Astrocyte (in vitro differentiated cells and primary cell): ENCODE measurements around the gene RNF150. TPM values are rescaled to one million over a fixed set of nuclear protein-coding genes. Genes with fewer than 3 reads are reported as not detected.

Experiments used
- DNase-seq: peaks from one replicate; pipeline ENCODE4 v3.0.0-alpha.2; 2010; ENCODE audit warnings: low read depth
- FAIRE-seq: peaks from 2 replicates; lab custom pipeline; 2011; peaks lifted over from hg19 to GRCh38; lab: Jason Lieb, UNC
- H2AFZ ChIP-seq: 2 replicates; pipeline ENCODE4 v1.6.0; 2012; ENCODE audit warnings: low read depth, low read length, inconsistent platforms
- H3K27ac ChIP-seq: 2 replicates; pipeline ENCODE4 v1.5.1; 2011; ENCODE audit warnings: low read depth, low read length, inconsistent platforms
- H3K27me3 ChIP-seq: 2 replicates; pipeline ENCODE4 v1.6.0; 2011; ENCODE audit warnings: low read length, inconsistent platforms; ENCODE audit not compliant: insufficient read depth
- H3K36me3 ChIP-seq: 2 replicates; pipeline ENCODE4 v1.5.1; 2011; ENCODE audit warnings: low read length, inconsistent platforms; ENCODE audit not compliant: insufficient read depth
- H3K4me1 ChIP-seq: 2 replicates; pipeline ENCODE4 v1.5.1; 2011; ENCODE audit warnings: low read length, inconsistent platforms; ENCODE audit not compliant: insufficient read depth
- H3K4me2 ChIP-seq: 2 replicates; pipeline ENCODE4 v1.6.0; 2012; ENCODE audit warnings: low read length, inconsistent platforms
- H3K4me3 ChIP-seq: 2 replicates; pipeline ENCODE4 v1.5.1; 2011; ENCODE audit warnings: low read depth, mild to moderate bottlenecking, low read length, inconsistent platforms; ENCODE audit not compliant: insufficient read depth
- H3K79me2 ChIP-seq: 2 replicates; pipeline ENCODE4 v1.6.0; 2012; ENCODE audit warnings: mild to moderate bottlenecking, low read length, inconsistent platforms; ENCODE audit not compliant: insufficient read depth
- H3K9ac ChIP-seq: 2 replicates; pipeline ENCODE4 v1.6.0; 2012; ENCODE audit warnings: mild to moderate bottlenecking, low read length, inconsistent platforms
- H3K9me3 ChIP-seq: 2 replicates; pipeline ENCODE4 v1.5.1; 2012; ENCODE audit warnings: low read depth, mild to moderate bottlenecking, low read length, inconsistent platforms; ENCODE audit not compliant: insufficient read depth
- H4K20me1 ChIP-seq: 2 replicates; pipeline ENCODE4 v1.6.0; 2012; ENCODE audit warnings: low read length, inconsistent platforms; ENCODE audit not compliant: insufficient read depth
- H3K27ac Mint-ChIP-seq: one replicate; pipeline ENCODE4 v1.8.0; 2021; ENCODE audit warnings: mild to moderate bottlenecking, mixed read lengths; ENCODE audit not compliant: unreplicated experiment
- H3K27me3 Mint-ChIP-seq: one replicate; pipeline ENCODE4 v1.8.0; 2021; ENCODE audit warnings: low read depth, mixed read lengths; ENCODE audit not compliant: unreplicated experiment
- H3K36me3 Mint-ChIP-seq: one replicate; pipeline ENCODE4 v1.8.0; 2021; ENCODE audit warnings: low read depth, mixed read lengths; ENCODE audit not compliant: unreplicated experiment
- H3K4me1 Mint-ChIP-seq: one replicate; pipeline ENCODE4 v1.8.0; 2021; ENCODE audit warnings: low read depth, mixed read lengths; ENCODE audit not compliant: unreplicated experiment
- H3K4me3 Mint-ChIP-seq: one replicate; pipeline ENCODE4 v1.8.0; 2021; ENCODE audit warnings: mild to moderate bottlenecking, moderate library complexity, mixed read lengths; ENCODE audit not compliant: unreplicated experiment
- H3K9me3 Mint-ChIP-seq: one replicate; pipeline ENCODE4 v1.8.0; 2021; ENCODE audit warnings: mild to moderate bottlenecking, mixed read lengths; ENCODE audit not compliant: unreplicated experiment
- EZH2 ChIP-seq: IDR thresholded peaks from 2 replicates; pipeline ENCODE4 v1.6.1; 2012; ENCODE audit warnings: mild to moderate bottlenecking, low read length, inconsistent platforms; ENCODE audit not compliant: insufficient read depth
- total RNA-seq: library from RNA; stranded (reverse); gene quantifications from 2 replicates; pipeline ENCODE4 v1.2.1, GENCODE V29; 2021
- TF ChIP-seq, protein P1 (sequence below): IDR thresholded peaks from 2 replicates; pipeline ENCODE4 v1.5.1; 2011; ENCODE audit warnings: low read depth, mild to moderate bottlenecking, inconsistent platforms, low read length, moderate library complexity; ENCODE audit not compliant: insufficient read depth

The RNF150 gene
- total RNA-seq, 1 donor from 2014 or later = 5.2 TPM

DNA sequence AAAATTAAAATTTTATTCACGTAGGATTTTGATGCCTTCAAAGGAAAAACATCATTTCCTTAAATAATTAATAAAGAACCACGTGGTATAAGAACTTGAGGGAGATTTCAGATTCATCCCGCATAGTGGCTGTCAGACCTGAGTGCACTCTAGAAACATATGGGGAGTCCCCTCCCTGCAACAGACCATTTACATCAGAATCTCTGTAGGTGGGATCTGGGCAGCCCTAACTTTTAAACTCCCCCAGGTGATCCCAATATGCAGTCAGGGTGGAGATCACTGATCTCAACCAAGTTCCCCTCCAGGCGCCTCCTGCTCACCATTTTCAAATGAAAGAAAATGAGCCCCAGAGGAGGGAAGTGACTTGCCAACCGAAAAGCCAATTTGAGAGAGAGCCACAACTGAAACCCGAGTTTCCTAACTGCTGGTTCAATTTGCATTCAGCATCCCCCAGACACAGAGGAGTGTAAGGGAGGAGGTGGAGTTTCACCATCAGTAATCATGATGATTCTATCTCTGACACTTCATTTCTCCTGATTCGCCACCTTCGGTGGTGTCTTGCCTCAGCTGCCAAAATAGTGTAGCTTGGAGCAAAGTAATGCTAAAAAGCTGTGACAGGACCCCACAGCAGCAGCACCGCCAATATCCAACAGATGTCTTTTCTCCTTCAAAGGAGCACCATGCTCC is 11.4 kb downstream of the RNF150 start:
- H3K9me3 Mint-ChIP-seq = peaks cover 3% of the 10 kb centered on the region
- no peak for FAIRE-seq

DNA sequence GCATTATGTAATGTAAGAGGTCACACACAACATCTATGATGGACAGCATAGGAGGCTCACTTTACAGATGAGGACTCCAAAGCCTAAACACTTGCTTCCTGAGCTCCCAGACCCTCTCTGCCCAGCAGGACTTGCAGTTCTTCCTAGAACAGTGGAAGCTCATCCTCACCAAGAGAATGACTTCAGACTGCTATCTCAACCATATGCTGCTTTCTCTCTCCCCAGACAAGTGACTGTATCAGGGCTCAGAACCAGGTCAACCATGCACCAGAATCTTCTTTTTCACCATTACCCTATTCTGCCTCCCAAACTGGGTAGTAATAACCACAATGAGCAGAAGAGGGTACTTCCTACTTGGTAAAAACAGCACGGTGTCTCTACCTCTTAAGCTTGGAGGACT is 12.2 kb downstream of the RNF150 start:
- Histone ChIP-seq H4K20me1 (no peaks in the 10 kb centered on the region), H2AFZ (no peak overlapping the region), H3K9me3 (no peaks in the 10 kb centered on the region), H3K4me1 (peaks cover 3% of the 10 kb centered on the region), H3K79me2 (no peaks in the 10 kb centered on the region), H3K4me2 (no peak overlapping the region), H3K27ac (no peak overlapping the region), H3K36me3 (no peaks in the 10 kb centered on the region), H3K4me3 (no peak overlapping the region), H3K27me3 (no peaks in the 10 kb centered on the region), H3K9ac (no peak overlapping the region)
- Mint-ChIP-seq H3K9me3 (peaks cover 5% of the 10 kb centered on the region), H3K36me3 (no peaks in the 10 kb centered on the region), H3K4me1 (peaks cover 5% of the 10 kb centered on the region), H3K27ac (no peak overlapping the region), H3K27me3 (no peaks in the 10 kb centered on the region), H3K4me3 (no peak overlapping the region)
- TF ChIP-seq, protein P1, sequence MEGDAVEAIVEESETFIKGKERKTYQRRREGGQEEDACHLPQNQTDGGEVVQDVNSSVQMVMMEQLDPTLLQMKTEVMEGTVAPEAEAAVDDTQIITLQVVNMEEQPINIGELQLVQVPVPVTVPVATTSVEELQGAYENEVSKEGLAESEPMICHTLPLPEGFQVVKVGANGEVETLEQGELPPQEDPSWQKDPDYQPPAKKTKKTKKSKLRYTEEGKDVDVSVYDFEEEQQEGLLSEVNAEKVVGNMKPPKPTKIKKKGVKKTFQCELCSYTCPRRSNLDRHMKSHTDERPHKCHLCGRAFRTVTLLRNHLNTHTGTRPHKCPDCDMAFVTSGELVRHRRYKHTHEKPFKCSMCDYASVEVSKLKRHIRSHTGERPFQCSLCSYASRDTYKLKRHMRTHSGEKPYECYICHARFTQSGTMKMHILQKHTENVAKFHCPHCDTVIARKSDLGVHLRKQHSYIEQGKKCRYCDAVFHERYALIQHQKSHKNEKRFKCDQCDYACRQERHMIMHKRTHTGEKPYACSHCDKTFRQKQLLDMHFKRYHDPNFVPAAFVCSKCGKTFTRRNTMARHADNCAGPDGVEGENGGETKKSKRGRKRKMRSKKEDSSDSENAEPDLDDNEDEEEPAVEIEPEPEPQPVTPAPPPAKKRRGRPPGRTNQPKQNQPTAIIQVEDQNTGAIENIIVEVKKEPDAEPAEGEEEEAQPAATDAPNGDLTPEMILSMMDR = no peak
- TF ChIP-seq EZH2 = no peak
- no peak for FAIRE-seq
- no peak for DNase-seq

More for the DNA sequence above, 11.4 kb downstream of the RNF150 start:
- Histone ChIP-seq H3K4me1 (peaks cover 3% of the 10 kb centered on the region), H3K9ac (no peak overlapping the region), H2AFZ (no peak overlapping the region), H3K36me3 (no peaks in the 10 kb centered on the region), H3K4me3 (no peak overlapping the region), H3K9me3 (no peaks in the 10 kb centered on the region), H3K27ac (no peak overlapping the region), H4K20me1 (no peaks in the 10 kb centered on the region), H3K4me2 (no peak overlapping the region), H3K27me3 (no peaks in the 10 kb centered on the region), H3K79me2 (peaks cover 3% of the 10 kb centered on the region)
- Mint-ChIP-seq H3K4me1 (peaks cover 5% of the 10 kb centered on the region), H3K4me3 (no peak overlapping the region), H3K36me3 (no peaks in the 10 kb centered on the region), H3K27ac (no peak overlapping the region), H3K27me3 (no peaks in the 10 kb centered on the region)
- TF ChIP-seq, protein P1 = no peak
- no peak for TF ChIP-seq EZH2
- DNase-seq = no peak

DNA sequence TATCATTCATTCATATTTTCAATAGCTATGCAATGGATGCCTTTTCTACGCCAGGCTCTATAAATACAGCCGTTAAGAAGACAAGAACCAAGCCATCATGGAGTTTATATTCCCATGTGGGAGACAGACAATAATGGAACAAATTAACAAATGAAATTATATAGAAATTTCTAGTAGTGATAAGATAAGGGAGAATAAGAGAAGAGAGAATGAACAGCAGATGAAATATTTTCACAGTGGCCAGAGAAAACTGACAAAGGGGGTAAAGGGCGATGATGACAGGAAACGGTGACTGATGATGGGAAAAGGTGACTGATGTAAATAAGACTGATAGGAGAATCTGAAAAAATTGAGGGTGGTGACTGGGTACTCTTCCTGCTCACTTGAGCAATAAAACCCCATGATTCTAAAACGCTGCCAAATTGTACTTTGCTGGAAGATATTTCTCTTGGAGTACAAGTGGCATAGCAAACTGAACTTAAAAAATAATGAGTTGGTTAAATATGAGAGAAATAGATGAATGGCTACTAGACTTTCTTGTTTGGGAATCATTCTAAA is 13.2 kb downstream of the RNF150 start:
- Histone ChIP-seq H3K4me3 (no peak overlapping the region), H3K4me1 (peaks cover 3% of the 10 kb centered on the region), H3K36me3 (no peaks in the 10 kb centered on the region), H4K20me1 (no peaks in the 10 kb centered on the region), H3K27ac (no peak overlapping the region), H3K9ac (no peak overlapping the region), H2AFZ (no peak overlapping the region), H3K79me2 (no peaks in the 10 kb centered on the region), H3K9me3 (no peaks in the 10 kb centered on the region), H3K4me2 (no peak overlapping the region), H3K27me3 (no peaks in the 10 kb centered on the region)
- H3K36me3 Mint-ChIP-seq = no peaks in the 10 kb centered on the region
- H3K4me3 Mint-ChIP-seq = no peak overlapping the region
- FAIRE-seq = no peak
- H3K27ac Mint-ChIP-seq = no peak overlapping the region
- H3K4me1 Mint-ChIP-seq = peaks cover 5% of the 10 kb centered on the region
- H3K27me3 Mint-ChIP-seq = no peaks in the 10 kb centered on the region
- no peak for DNase-seq
- TF ChIP-seq, protein P1 = no peak
- no peak for TF ChIP-seq EZH2
- peaks cover 9% of the 10 kb centered on the region for H3K9me3 Mint-ChIP-seq
